Keratinocyte (primary cell): Measurements from ENCODE around the gene CTNNA3. TPM values are rescaled to one million over a fixed set of nuclear protein-coding genes. Genes with fewer than 3 reads are reported as not detected.

Source experiments
- DNase-seq: peaks from one replicate; pipeline ENCODE4 v3.0.0-alpha.2; 2011; ENCODE audit warnings: low read depth, missing footprints, low spot score
- FAIRE-seq: peaks from 2 replicates; lab custom pipeline; 2011; peaks lifted over from hg19 to GRCh38; lab: Jason Lieb, UNC
- H2AFZ ChIP-seq: 2 replicates; pipeline ENCODE4 v1.6.0; 2012; ENCODE audit warnings: low read length, control low read depth, inconsistent platforms; ENCODE audit not compliant: control insufficient read depth
- H3K27ac ChIP-seq: 2 replicates; pipeline ENCODE4 v1.5.1; 2011; ENCODE audit warnings: low read length; ENCODE audit not compliant: control insufficient read depth, insufficient read depth
- H3K27me3 ChIP-seq: 3 replicates; pipeline ENCODE4 v1.6.0; 2011; ENCODE audit warnings: low read length; ENCODE audit not compliant: control insufficient read depth, insufficient read depth; ENCODE audit errors: extremely low read depth
- H3K36me3 ChIP-seq, 2 experiments: 2 replicates in 1 of 2; 3 replicates in 1 of 2; pipeline ENCODE4 v1.5.1; 2011; ENCODE audit warnings: low read length in 2 of 2, mild to moderate bottlenecking in 1 of 2; ENCODE audit not compliant: control insufficient read depth in 2 of 2, insufficient read depth in 2 of 2; ENCODE audit errors: extremely low read depth in 1 of 2
- H3K4me1 ChIP-seq: 3 replicates; pipeline ENCODE4 v1.5.1; 2011; ENCODE audit warnings: low read length; ENCODE audit not compliant: control insufficient read depth, insufficient read depth; ENCODE audit errors: extremely low read depth
- H3K4me2 ChIP-seq: 3 replicates; pipeline ENCODE4 v1.6.0; 2011; ENCODE audit warnings: low read depth, low read length; ENCODE audit not compliant: control insufficient read depth, insufficient read depth; ENCODE audit errors: extremely low read depth
- H3K4me3 ChIP-seq, 3 experiments: fragments of 200-600 bp in 1 of 3; sonication (generic) in 1 of 3; 2 replicates in 2 of 3; 3 replicates in 1 of 3; pipeline ENCODE4 v1.5.1; 2011 to 2016; ENCODE audit warnings: low read length in 3 of 3, mild to moderate bottlenecking in 3 of 3, control low read depth in 2 of 3, inconsistent platforms in 1 of 3, low read depth in 1 of 3, mixed read lengths in 1 of 3, mixed run types in 1 of 3, moderate library complexity in 1 of 3; ENCODE audit not compliant: control insufficient read depth in 2 of 3, insufficient read depth in 2 of 3; ENCODE audit errors: extremely low read depth in 1 of 3
- H3K79me2 ChIP-seq: 2 replicates; pipeline ENCODE4 v1.6.0; 2012; ENCODE audit warnings: low read length; ENCODE audit not compliant: control insufficient read depth, insufficient read depth
- H3K9ac ChIP-seq: 3 replicates; pipeline ENCODE4 v1.6.0; 2011; ENCODE audit warnings: low read length; ENCODE audit not compliant: control insufficient read depth, insufficient read depth; ENCODE audit errors: extremely low read depth
- H3K9me1 ChIP-seq: 3 replicates; pipeline ENCODE4 v1.6.0; 2011; ENCODE audit warnings: low read length; ENCODE audit not compliant: control insufficient read depth, insufficient read depth; ENCODE audit errors: extremely low read depth
- H3K9me3 ChIP-seq: 2 replicates; pipeline ENCODE4 v1.5.1; 2012; ENCODE audit warnings: low read depth, low read length; ENCODE audit not compliant: control insufficient read depth
- H4K20me1 ChIP-seq: 3 replicates; pipeline ENCODE4 v1.6.0; 2011; ENCODE audit warnings: low read length; ENCODE audit not compliant: control insufficient read depth, insufficient read depth; ENCODE audit errors: extremely low read depth
- EZH2 ChIP-seq: IDR thresholded peaks from one replicate; pipeline ENCODE4 v1.6.1; 2012; ENCODE audit warnings: inconsistent platforms, mild to moderate bottlenecking, low read length, moderate library complexity
- dilution Hi-C: fragments of 300-500 bp; cut with MboI; formaldehyde crosslinking; loops from one replicate; pipeline ENCODE4 v1.7.0; 2020; ENCODE audit warnings: low sequenced_read_pairs; ENCODE audit not compliant: extremely low pct_ligation_motif_present
- polyA plus RNA-seq, 5 experiments: library from polyadenylated mRNA; depleted of rRNA in 3 of 5; stranded (reverse) in 3 of 5; stranded (forward) in 1 of 5; unstranded in 1 of 5; fragments of >200 nt; gene quantifications; 1 replicate in 1 of 5; 2 replicates in 3 of 5; 3 replicates in 1 of 5; pipeline versions ENCODE4 v1.2.1 to v1.2.3, GENCODE V29; 2011 to 2012; ENCODE audit warnings: missing spikeins in 2 of 5, low read depth in 1 of 5, low replicate concordance in 1 of 5
- TF ChIP-seq, protein P1 (sequence below), 3 experiments: IDR thresholded peaks in 1 of 3; conservative IDR thresholded peaks in 1 of 3; optimal IDR thresholded peaks in 1 of 3; 2 replicates in 2 of 3; 3 replicates in 1 of 3; pipeline versions ENCODE3 to v1.5.1; 2011; ENCODE audit warnings: low read length in 3 of 3, mild to moderate bottlenecking in 3 of 3, moderate library complexity in 2 of 3, control low read depth in 1 of 3, inconsistent platforms in 1 of 3; ENCODE audit not compliant: insufficient read depth in 2 of 3; ENCODE audit errors: extremely low read depth in 1 of 3

Gene CTNNA3
- polyA plus RNA-seq, 1 donor (not counting 4 experiments of a cell fraction or from before 2014, with no cell fraction given), result 0.01 TPM

- no peaks in the 10 kb centered on the region for H3K9me3 ChIP-seq
- dilution Hi-C loops, result no loop called here
- TF ChIP-seq, protein P1, sequence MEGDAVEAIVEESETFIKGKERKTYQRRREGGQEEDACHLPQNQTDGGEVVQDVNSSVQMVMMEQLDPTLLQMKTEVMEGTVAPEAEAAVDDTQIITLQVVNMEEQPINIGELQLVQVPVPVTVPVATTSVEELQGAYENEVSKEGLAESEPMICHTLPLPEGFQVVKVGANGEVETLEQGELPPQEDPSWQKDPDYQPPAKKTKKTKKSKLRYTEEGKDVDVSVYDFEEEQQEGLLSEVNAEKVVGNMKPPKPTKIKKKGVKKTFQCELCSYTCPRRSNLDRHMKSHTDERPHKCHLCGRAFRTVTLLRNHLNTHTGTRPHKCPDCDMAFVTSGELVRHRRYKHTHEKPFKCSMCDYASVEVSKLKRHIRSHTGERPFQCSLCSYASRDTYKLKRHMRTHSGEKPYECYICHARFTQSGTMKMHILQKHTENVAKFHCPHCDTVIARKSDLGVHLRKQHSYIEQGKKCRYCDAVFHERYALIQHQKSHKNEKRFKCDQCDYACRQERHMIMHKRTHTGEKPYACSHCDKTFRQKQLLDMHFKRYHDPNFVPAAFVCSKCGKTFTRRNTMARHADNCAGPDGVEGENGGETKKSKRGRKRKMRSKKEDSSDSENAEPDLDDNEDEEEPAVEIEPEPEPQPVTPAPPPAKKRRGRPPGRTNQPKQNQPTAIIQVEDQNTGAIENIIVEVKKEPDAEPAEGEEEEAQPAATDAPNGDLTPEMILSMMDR (optimal IDR thresholded peaks at IDR 0.05 in 1 of 3, IDR thresholded peaks at IDR 0.05 in 1 of 3, conservative IDR thresholded peaks at IDR 0.05 in 1 of 3; ENCODE audit: extremely low read depth in 1 of 3, insufficient read depth in 2 of 3, low read length in 3 of 3), result no peak
- no peak for TF ChIP-seq EZH2
- no peaks in the 10 kb centered on the region for H3K27me3 ChIP-seq
- no peaks in the 10 kb centered on the region for H4K20me1 ChIP-seq
- no peak overlapping the region for H2AFZ ChIP-seq
- no peaks in the 10 kb centered on the region for H3K36me3 ChIP-seq
- no peaks in the 10 kb centered on the region for H3K79me2 ChIP-seq
- no peak overlapping the region for H3K9ac ChIP-seq
- DNase-seq (no peak), FAIRE-seq (no peak)
- no peaks in the 10 kb centered on the region for H3K4me1 ChIP-seq
- no peak overlapping the region for H3K4me2 ChIP-seq
- H3K27ac ChIP-seq, result no peak overlapping the region
- no peak overlapping the region for H3K4me3 ChIP-seq
- H3K9me1 ChIP-seq, result no peaks in the 10 kb centered on the region
These were observed 853.1 kb downstream of the CTNNA3 start for GRCh38 chr10:66842867-66843266.

GRCh38 chr10:66842371-66842770 is 853.6 kb downstream of the CTNNA3 start:
- Histone ChIP-seq H3K36me3 (no peaks in the 10 kb centered on the region), H3K79me2 (no peaks in the 10 kb centered on the region), H3K4me2 (no peak overlapping the region), H3K4me1 (no peaks in the 10 kb centered on the region), H4K20me1 (no peaks in the 10 kb centered on the region), H3K27ac (no peak overlapping the region), H3K27me3 (no peaks in the 10 kb centered on the region), H3K9me3 (no peaks in the 10 kb centered on the region), H3K9me1 (no peaks in the 10 kb centered on the region), H3K9ac (no peak overlapping the region), H3K4me3 (no peak overlapping the region), H2AFZ (no peak overlapping the region)
- TF ChIP-seq, protein P1 (optimal IDR thresholded peaks at IDR 0.05 in 1 of 3, IDR thresholded peaks at IDR 0.05 in 1 of 3, conservative IDR thresholded peaks at IDR 0.05 in 1 of 3; ENCODE audit: extremely low read depth in 1 of 3, insufficient read depth in 2 of 3, low read length in 3 of 3), result no peak
- TF ChIP-seq EZH2, result no peak
- DNase-seq (no peak), FAIRE-seq (no peak)
- dilution Hi-C loops, result no loop called here
